K562 (cell line): ENCODE results near the gene UBALD2. TPM values are rescaled to one million over a fixed set of nuclear protein-coding genes. Genes with fewer than 3 reads are reported as not detected.
A peak's percentile ranks its signal among the peaks of the same experiment; 100 is the strongest.

Experiments used
- ATAC-seq: fragments of 200-7000 bp; cut with Tn5 transposase; 3 replicates; pipeline ENCODE4 v1.9.1; 2020; ENCODE audit warnings: moderate library complexity
- BruUV-seq: library from RNA; stranded (reverse); fragments of 400-500 nt; replicated peaks from 2 replicates; lab custom pipeline; 2021; lab: Mats Ljungman, UMichigan
- CTCF ChIA-PET: fragments of 300-600 bp; formaldehyde crosslinking; extraction: SDS; loops from one replicate; lab custom pipeline; 2021; ENCODE audit warnings: low intra/inter-chr PET ratio; lab: Yijun Ruan, JAX
- POLR2A ChIA-PET: fragments of 300-600, 350-650 bp; sonication (Branson Sonifier 250); formaldehyde crosslinking; extraction: SDS; loops from one replicate; lab custom pipeline; 2021; ENCODE audit warnings: antibody characterized with exemption, inconsistent platforms; lab: Yijun Ruan, JAX
- DNase-seq, 4 experiments: peaks; one replicate each; pipeline versions ENCODE4 v3.0.0 to v3.0.0-alpha.2; 2011 to 2018; ENCODE audit warnings: low spot score in 3 of 4, mixed read lengths in 3 of 4; ENCODE audit errors: extremely low read depth in 1 of 4
- FAIRE-seq: peaks from 2 replicates; lab custom pipeline; 2011; peaks lifted over from hg19 to GRCh38; lab: Jason Lieb, UNC
- H2AFZ ChIP-seq: 2 replicates; pipeline ENCODE4 v1.6.0; 2011; ENCODE audit warnings: low read depth, low read length, control low read depth, inconsistent platforms
- H3K27ac ChIP-seq: fragments of 200-600 bp; 3 replicates; pipeline ENCODE4 v1.8.0; 2011; ENCODE audit warnings: low read depth, mild to moderate bottlenecking, control low read depth, inconsistent platforms, low read length, moderate library complexity, mixed read lengths; ENCODE audit errors: extremely low read depth
- H3K27me3 ChIP-seq, 2 experiments: fragments of 300-600 bp in 1 of 2; 2 replicates in 1 of 2; 3 replicates in 1 of 2; pipeline versions ENCODE4 v1.6.0 to v1.8.0; 2011; ENCODE audit warnings: inconsistent platforms in 2 of 2, low read length in 2 of 2, mild to moderate bottlenecking in 1 of 2, mixed read lengths in 1 of 2, moderate library complexity in 1 of 2; ENCODE audit not compliant: control insufficient read depth in 2 of 2, insufficient read depth in 2 of 2
- H3K36me3 ChIP-seq: fragments of 300-600 bp; 3 replicates; pipeline ENCODE4 v1.8.0; 2011; ENCODE audit warnings: mild to moderate bottlenecking, low read length, inconsistent platforms; ENCODE audit not compliant: control insufficient read depth, insufficient read depth
- H3K4me1 ChIP-seq, 2 experiments: fragments of 200-600 bp in 1 of 2; replicated peaks in 1 of 2; 2 replicates in 1 of 2; 3 replicates in 1 of 2; pipeline versions ENCODE4 v1.5.1 to v1.8.0; 2011; ENCODE audit warnings: inconsistent platforms in 2 of 2, low read length in 2 of 2, mild to moderate bottlenecking in 1 of 2, mixed read lengths in 1 of 2, moderate library complexity in 1 of 2; ENCODE audit not compliant: control insufficient read depth in 2 of 2, insufficient read depth in 2 of 2
- H3K4me2 ChIP-seq: 2 replicates; pipeline ENCODE4 v1.6.1; 2011; ENCODE audit warnings: low read length, control low read depth, inconsistent platforms, mixed read lengths; ENCODE audit not compliant: insufficient read depth
- H3K4me3 ChIP-seq: fragments of 200-600 bp; sonication (generic), shearing (Covaris generic); 2 replicates; pipeline ENCODE4 v1.5.1; 2016; ENCODE audit warnings: control low read depth, inconsistent platforms
- H3K79me2 ChIP-seq: fragments of 200-600 bp; 3 replicates; pipeline ENCODE4 v1.8.0; 2011; ENCODE audit warnings: low read length, inconsistent platforms; ENCODE audit not compliant: control insufficient read depth, insufficient read depth
- H3K9ac ChIP-seq, 2 experiments: 2 replicates each; pipeline versions ENCODE4 v1.6.0 to v1.6.1; 2011; ENCODE audit warnings: low read depth in 2 of 2, low read length in 2 of 2, control low read depth in 1 of 2, inconsistent platforms in 1 of 2, mild to moderate bottlenecking in 1 of 2, mixed read lengths in 1 of 2; ENCODE audit not compliant: insufficient read depth in 1 of 2
- H3K9me1 ChIP-seq: one replicate; pipeline ENCODE4 v1.6.0; 2011; ENCODE audit warnings: inconsistent platforms, mild to moderate bottlenecking, low read length, moderate library complexity; ENCODE audit not compliant: control insufficient read depth, insufficient read depth
- H3K9me3 ChIP-seq: replicated peaks from 2 replicates; pipeline ENCODE4 v1.5.1; 2011; ENCODE audit warnings: low read depth, low read length, inconsistent platforms; ENCODE audit not compliant: control insufficient read depth, insufficient read depth
- H4K20me1 ChIP-seq: replicated peaks from 2 replicates; pipeline ENCODE4 v1.6.1; 2011; ENCODE audit warnings: low read length, inconsistent platforms, mixed read lengths; ENCODE audit not compliant: control insufficient read depth, insufficient read depth
- ASH1L ChIP-seq: fragments of 450-650 bp; IDR thresholded peaks from 2 replicates; pipeline ENCODE4 v1.6.1; 2018; ENCODE audit warnings: borderline replicate concordance, mild to moderate bottlenecking, low read depth; ENCODE audit not compliant: partially characterized antibody
- CEBPB ChIP-seq: fragments of 450-650 bp; IDR thresholded peaks from 2 replicates; pipeline ENCODE4 v1.6.1; 2016; ENCODE audit warnings: missing genetic modification characterization, missing compliant biosample characterization
- CHD1 ChIP-seq: fragments of 200-600 bp; sonication (generic); IDR thresholded peaks from one replicate; pipeline ENCODE4 v1.6.1; 2012; ENCODE audit warnings: mild to moderate bottlenecking, moderate library complexity, low read length, inconsistent platforms
- EGR1 ChIP-seq: fragments of 450-650 bp; conservative IDR thresholded peaks from 2 replicates; pipeline ENCODE4 v1.6.1; 2017; ENCODE audit warnings: mild to moderate bottlenecking
- ELF2 ChIP-seq: fragments of 250-450 bp; sonication (Bioruptor Pico); IDR thresholded peaks from 2 replicates; pipeline ENCODE4 v1.5.0; 2021; ENCODE audit warnings: mild to moderate bottlenecking
- ERF ChIP-seq: fragments of 450-650 bp; formaldehyde crosslinking; IDR thresholded peaks from 2 replicates; pipeline ENCODE4 v1.4.0; 2020; ENCODE audit warnings: mild to moderate bottlenecking, mixed read lengths
- FOSL1 ChIP-seq: fragments of 200-800 bp; sonication (Bioruptor generic); conservative IDR thresholded peaks from 2 replicates; pipeline ENCODE4 v1.6.1; 2016; ENCODE audit warnings: missing genetic modification characterization, missing compliant biosample characterization
- GTF2E2 ChIP-seq: fragments of 200-800 bp; sonication (Bioruptor generic); IDR thresholded peaks from 2 replicates; pipeline ENCODE4 v1.6.1; 2016; ENCODE audit warnings: missing genetic modification characterization, missing compliant biosample characterization
- HMGN3 ChIP-seq: IDR thresholded peaks from 2 replicates; pipeline ENCODE4 v1.6.1; 2011; ENCODE audit warnings: borderline replicate concordance, low read depth, mild to moderate bottlenecking, mixed read lengths, low read length; ENCODE audit not compliant: insufficient read length; ENCODE audit errors: extremely low read depth
- HSF4 ChIP-seq: fragments of 250-450 bp; sonication (Bioruptor Pico); IDR thresholded peaks from 2 replicates; pipeline ENCODE4 v2.1.2; 2022; ENCODE audit warnings: mild to moderate bottlenecking, moderate library complexity, borderline replicate concordance
- KLF6 ChIP-seq: fragments of 250-450 bp; sonication (Bioruptor Pico); IDR thresholded peaks from 2 replicates; pipeline ENCODE4 v1.4.0; 2020; ENCODE audit warnings: mild to moderate bottlenecking, moderate library complexity, borderline replicate concordance
- MAZ ChIP-seq, 2 experiments: fragments of 450-650 bp in 1 of 2; sonication (generic) in 1 of 2; formaldehyde crosslinking; IDR thresholded peaks in 1 of 2; conservative IDR thresholded peaks in 1 of 2; 2 replicates each; pipeline versions ENCODE4 v1.4.0 to v1.5.0; 2020; ENCODE audit warnings: mild to moderate bottlenecking in 1 of 2, missing genetic modification reagents in 1 of 2
- NCOR1 ChIP-seq: fragments of 450-650 bp; IDR thresholded peaks from 2 replicates; pipeline ENCODE4 v1.6.1; 2016; ENCODE audit warnings: mild to moderate bottlenecking, moderate library complexity
- NKRF ChIP-seq: fragments of 450-650 bp; IDR thresholded peaks from 2 replicates; pipeline ENCODE4 v1.6.1; 2016; ENCODE audit warnings: borderline replicate concordance
- NR1H2 ChIP-seq: sonication (generic); formaldehyde crosslinking; IDR thresholded peaks from 2 replicates; pipeline ENCODE4 v1.4.0; 2020; ENCODE audit warnings: mild to moderate bottlenecking, missing genetic modification reagents
- NR3C1 ChIP-seq: sonication (generic); formaldehyde crosslinking; IDR thresholded peaks from 2 replicates; pipeline ENCODE4 v1.8.1; 2022; ENCODE audit warnings: missing genetic modification reagents
- PPARD ChIP-seq: fragments of 250-450 bp; sonication (Bioruptor Pico); IDR thresholded peaks from 2 replicates; pipeline ENCODE4 v1.8.0; 2022; ENCODE audit warnings: inconsistent platforms, mild to moderate bottlenecking, moderate library complexity
- RFX1 ChIP-seq: fragments of 450-650 bp; IDR thresholded peaks from 2 replicates; pipeline ENCODE4 v1.6.1; 2016; ENCODE audit warnings: mild to moderate bottlenecking, moderate library complexity
- SMAD4 ChIP-seq: fragments of 250-450 bp; sonication (Bioruptor Pico); conservative IDR thresholded peaks from 2 replicates; pipeline ENCODE4 v1.8.0; 2021; ENCODE audit warnings: inconsistent platforms, mild to moderate bottlenecking, moderate library complexity
- TARDBP ChIP-seq: fragments of 450-650 bp; IDR thresholded peaks from 2 replicates; pipeline ENCODE4 v1.6.1; 2016
- TCF7L2 ChIP-seq: fragments of 150-350 bp; IDR thresholded peaks from 2 replicates; pipeline ENCODE4 v1.6.1; 2016; ENCODE audit warnings: low read depth, mild to moderate bottlenecking, low read length, moderate library complexity
- ZFX ChIP-seq: sonication (generic); formaldehyde crosslinking; IDR thresholded peaks from 2 replicates; pipeline ENCODE4 v1.8.0; 2022; ENCODE audit warnings: mild to moderate bottlenecking, missing genetic modification reagents, moderate library complexity
- ZNF668 ChIP-seq: fragments of 250-450 bp; sonication (Bioruptor Pico); IDR thresholded peaks from 2 replicates; pipeline ENCODE4 v1.8.0; 2022; ENCODE audit warnings: mild to moderate bottlenecking, inconsistent platforms
- WGBS: fragments of 100-300 bp; shearing (Covaris generic); methylation state at CpG from one replicate; pipeline ENCODE4 v1.1.6; 2016; ENCODE audit warnings: low coverage, mixed read lengths; ENCODE audit not compliant: insufficient coverage; ENCODE audit errors: missing lambda C conversion rate; 5-methylcytosine and 5-hydroxymethylcytosine counted together
- in situ Hi-C: fragments of 300-500 bp; cut with MboI; formaldehyde crosslinking; loops from 4 replicates; pipeline ENCODE4 v1.15.0; 2018; ENCODE audit warnings: inconsistent platforms, mixed read lengths
- intact Hi-C: fragments of 100-400 bp; cut with micrococcal nuclease; formaldehyde crosslinking; loops from 2 replicates; pipeline ENCODE4 v1.14.2; 2022
- polyA plus RNA-seq, 8 experiments: library from polyadenylated mRNA; depleted of rRNA in 4 of 8; stranded (reverse) in 5 of 8; unstranded in 3 of 8; fragments of >200 nt; fragmentation: Nextera tagmentation in 2 of 8; fragmentation: Illumina TruSeq in 1 of 8; extraction: Ambion mirVana in 2 of 8; extraction: Trizol in 1 of 8; gene quantifications; 2 replicates each; pipeline versions ENCODE4 v1.2.1 to v1.2.3, GENCODE V29; 2011 to 2014; ENCODE audit warnings: inconsistent platforms in 1 of 8, missing spikeins in 1 of 8
- total RNA-seq, 7 experiments: library from RNA; depleted of rRNA in 6 of 7; stranded (reverse); fragments of >200 nt in 6 of 7; fragmentation: Illumina TruSeq in 2 of 7; extraction: Trizol in 2 of 7; gene quantifications; 2 replicates each; pipeline versions ENCODE4 v1.2.1 to v1.2.3, GENCODE V29; 2011 to 2021; ENCODE audit warnings: low replicate concordance in 1 of 7

UBALD2 gene
- total and polyA plus RNA-seq, 9 of the 15 experiments (the other 6 are each of a cell fraction or from before 2014, with no cell fraction given), result 2.3 to 94.1 (median 25.3) TPM

DNA sequence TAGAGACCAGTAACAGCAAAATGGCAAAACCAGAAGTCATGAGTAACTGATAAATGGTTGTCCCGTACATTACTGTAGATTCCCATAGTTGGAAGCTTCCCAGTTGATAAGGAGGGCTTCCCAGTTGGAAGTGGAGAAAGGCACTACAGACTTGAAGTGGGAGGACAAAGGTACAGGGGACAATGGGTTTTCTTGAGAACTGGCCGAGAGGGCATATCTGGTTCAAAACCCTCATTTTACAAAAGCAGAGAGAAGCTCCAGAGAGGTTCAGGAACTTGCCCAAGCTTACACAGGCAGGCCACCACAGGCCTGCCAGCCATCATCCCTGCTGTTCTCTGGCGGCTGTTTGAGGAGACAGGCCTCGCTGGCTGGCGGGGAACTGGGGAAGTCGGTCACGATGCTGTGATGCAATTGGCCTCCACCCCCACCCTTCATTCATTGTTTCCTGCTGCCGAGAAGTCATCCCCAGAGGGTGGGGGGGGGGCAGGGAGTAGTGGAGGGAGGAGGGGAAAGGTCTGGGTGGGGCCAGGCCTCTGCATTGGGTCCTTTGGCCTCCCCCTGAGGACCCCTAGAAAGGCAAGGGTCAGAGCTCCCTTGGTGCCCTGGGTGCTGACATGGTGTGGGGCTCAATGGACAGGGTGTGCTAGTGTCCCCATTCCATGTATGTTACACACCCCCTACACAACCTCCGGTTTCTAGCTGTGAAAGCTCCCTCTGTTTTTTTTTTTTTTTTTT, 3.0 kb downstream of the UBALD2 start:
- FAIRE-seq, result peak; percentile 79
- Histone ChIP-seq H2AFZ (0 out of 2 replicates have a peak overlapping the region, but pooled peaks have one; percentile 46), H3K36me3 (peaks cover 45% of the 10 kb centered on the region), H3K4me1 (peaks cover 37 to 67% of the 10 kb centered on the region in 2 experiments), H3K9ac (peak overlapping the region; percentile 81 to 89), H3K4me2 (peak overlapping the region; percentile 68), H3K9me1 (no peaks in the 10 kb centered on the region), H3K27me3 (no peaks in the 10 kb centered on the region), H3K27ac (peak overlapping the region; percentile 81), H3K79me2 (peaks cover 56% of the 10 kb centered on the region), H3K4me3 (peak overlapping the region; percentile 14), H3K9me3 (no peaks in the 10 kb centered on the region), H4K20me1 (no peaks in the 10 kb centered on the region)
- in situ Hi-C loops (no loop called here), intact Hi-C loops (loop anchor here (2.0 to 5.0 kb wide), 3 partner anchors 29 to 86 kb away; no protein-coding TSS in a partner anchor)
- 1% methylated on average over 9 of the region's 9 CpGs for WGBS
- POLR2A ChIA-PET, result interaction anchor here (0.6 to 10.6 kb wide), 30 partner anchors 8 to 1670 kb away, joined by 3 to 227 read pairs (median 6); partner anchors contain the start of gene RNF157
- CTCF ChIA-PET, result no interaction called here
- DNase-seq, result peak; percentile 63 to 93 (median 76)
- ATAC-seq, result peak; percentile 25
- BruUV-seq, result TSS peak; percentile 97
- no peak for TF ChIP-seq TCF7L2
- TF ChIP-seq CEBPB (tag), result peak; percentile 93
- TF ChIP-seq TARDBP, result no peak
- 0 out of 2 replicates have a peak, but pooled peaks have one; percentile 16 for TF ChIP-seq GTF2E2
- TF ChIP-seq MAZ (CRISPR knock-in tag; conservative IDR thresholded peaks at IDR 0.05 in 1 of 2, IDR thresholded peaks at IDR 0.05 in 1 of 2), result peak; percentile 40 to 60; a peak in 2 of 4 replicates
- TF ChIP-seq PPARD (CRISPR knock-in tag), result no peak
- no peak for TF ChIP-seq RFX1
- no peak for TF ChIP-seq ERF
- 0 out of 2 replicates have a peak, but pooled peaks have one; percentile 36 for TF ChIP-seq SMAD4 (CRISPR knock-in tag)
- TF ChIP-seq ZNF668 (CRISPR knock-in tag), result no peak
- no peak for TF ChIP-seq HSF4 (CRISPR knock-in tag)
- no peak for TF ChIP-seq NR1H2 (CRISPR knock-in tag)
- peak; percentile 62 for TF ChIP-seq ZFX (CRISPR knock-in tag)
- TF ChIP-seq ASH1L, result no peak
- TF ChIP-seq NKRF, result no peak
- TF ChIP-seq FOSL1, result no peak
- peak; percentile 56; the same call in 1 of the 2 replicates for TF ChIP-seq NCOR1
- TF ChIP-seq KLF6, result no peak
- peak; percentile 18 for TF ChIP-seq CHD1
- no peak for TF ChIP-seq ELF2 (CRISPR knock-in tag)
- TF ChIP-seq NR3C1 (CRISPR knock-in tag), result no peak
- no peak for TF ChIP-seq HMGN3
- TF ChIP-seq EGR1, result peak; percentile 55; the same call in 1 of the 2 replicates
